NB4 (cell line): Measurements from ENCODE around the gene DBNL.

Source experiments
- DNase-seq: peaks from one replicate; pipeline ENCODE4 v3.0.0; 2010; ENCODE audit warnings: low read depth
- H3K4me3 ChIP-seq: one replicate; pipeline ENCODE4 v1.5.1; 2011; ENCODE audit warnings: mild to moderate bottlenecking, low read depth, low read length, moderate library complexity
- CTCF ChIP-seq: IDR thresholded peaks from one replicate; pipeline ENCODE4 v1.5.1; 2012; ENCODE audit warnings: low read depth, low read length
- MYC ChIP-seq: IDR thresholded peaks from 2 replicates; pipeline ENCODE4 v1.6.1; 2011; ENCODE audit warnings: low read depth, low read length
- POLR2A ChIP-seq: IDR thresholded peaks from 2 replicates; pipeline ENCODE4 v1.6.1; 2011; ENCODE audit warnings: mild to moderate bottlenecking; ENCODE audit not compliant: insufficient read length; ENCODE audit errors: extremely low read depth
- TF ChIP-seq, protein P1 (sequence below): IDR thresholded peaks from 2 replicates; pipeline ENCODE4 v1.6.1; 2011; ENCODE audit warnings: low read depth, low read length

The DBNL gene

GRCh38 chr7:44062903-44063295, 18.4 kb downstream of the DBNL start:
- TF ChIP-seq CTCF (no peak), POLR2A (no peak), MYC (no peak)
- TF ChIP-seq, protein P1, sequence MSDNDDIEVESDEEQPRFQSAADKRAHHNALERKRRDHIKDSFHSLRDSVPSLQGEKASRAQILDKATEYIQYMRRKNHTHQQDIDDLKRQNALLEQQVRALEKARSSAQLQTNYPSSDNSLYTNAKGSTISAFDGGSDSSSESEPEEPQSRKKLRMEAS: no peak
- no peak overlapping the region for H3K4me3 ChIP-seq
- no peak for DNase-seq

DNA sequence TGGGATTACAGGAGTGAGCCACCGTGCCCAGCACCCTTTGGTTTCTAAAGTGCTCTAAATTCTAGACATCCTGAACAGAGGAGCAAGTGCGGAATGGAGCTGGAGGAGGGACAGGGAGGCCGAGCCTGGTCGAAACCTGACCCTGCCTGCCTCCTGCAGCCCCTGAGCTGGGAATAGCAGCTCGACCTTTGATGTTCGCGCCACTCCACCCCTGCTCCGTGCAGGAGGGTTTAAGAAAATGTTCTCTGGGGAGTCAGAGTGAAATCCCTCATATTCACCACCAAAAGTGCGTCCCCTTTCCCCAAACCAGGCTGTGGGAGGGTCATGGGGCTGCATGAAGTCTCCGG, 19.0 kb downstream of the DBNL start:
- no peak overlapping the region for H3K4me3 ChIP-seq
- TF ChIP-seq, protein P1: no peak
- no peak for TF ChIP-seq POLR2A
- TF ChIP-seq MYC: no peak
- no peak for TF ChIP-seq CTCF
- DNase-seq: no peak

- TF ChIP-seq MYC (no peak), CTCF (no peak), POLR2A (no peak)
- TF ChIP-seq, protein P1: no peak
- H3K4me3 ChIP-seq: no peak overlapping the region
These were observed 19.6 kb downstream of the DBNL start for GRCh38 chr7:44063894-44064651.

GRCh38 chr7:44064791-44065430, 20.4 kb downstream of the DBNL start:
- DNase-seq: no peak
- TF ChIP-seq, protein P1: no peak
- TF ChIP-seq POLR2A (no peak), MYC (no peak), CTCF (no peak)
- H3K4me3 ChIP-seq: no peak overlapping the region

More at GRCh38 chr7:44063894-44064651, 19.6 kb downstream of the DBNL start:
- DNase-seq: no peak

- TF ChIP-seq, protein P1: no peak
- no peak for TF ChIP-seq CTCF
- no peak for TF ChIP-seq POLR2A
- no peak for TF ChIP-seq MYC
- DNase-seq: peak; percentile 60
- no peak within 1 kb of the TSS for H3K4me3 ChIP-seq
These were observed 21.1 kb downstream of the DBNL start, which contains the start of gene PGAM2 for GRCh38 chr7:44065431-44066110. TSS of gene PGAM2 (minus strand) at chr7:44065567. CDS start at chr7:44065529, 38 bp downstream.
